ENCODE results near the gene COX7A2L. TPM values are rescaled to one million over a fixed set of nuclear protein-coding genes. Genes with fewer than 3 reads are reported as not detected.
"Not testable (repeated sequence)": the region's sequence is repeated elsewhere in the genome, so short reads cannot be mapped to it uniquely, and the experiment has no call there.

Gene COX7A2L
- total RNA-seq, 1 experiment from 2014 or later = 99.5 TPM

DNA sequence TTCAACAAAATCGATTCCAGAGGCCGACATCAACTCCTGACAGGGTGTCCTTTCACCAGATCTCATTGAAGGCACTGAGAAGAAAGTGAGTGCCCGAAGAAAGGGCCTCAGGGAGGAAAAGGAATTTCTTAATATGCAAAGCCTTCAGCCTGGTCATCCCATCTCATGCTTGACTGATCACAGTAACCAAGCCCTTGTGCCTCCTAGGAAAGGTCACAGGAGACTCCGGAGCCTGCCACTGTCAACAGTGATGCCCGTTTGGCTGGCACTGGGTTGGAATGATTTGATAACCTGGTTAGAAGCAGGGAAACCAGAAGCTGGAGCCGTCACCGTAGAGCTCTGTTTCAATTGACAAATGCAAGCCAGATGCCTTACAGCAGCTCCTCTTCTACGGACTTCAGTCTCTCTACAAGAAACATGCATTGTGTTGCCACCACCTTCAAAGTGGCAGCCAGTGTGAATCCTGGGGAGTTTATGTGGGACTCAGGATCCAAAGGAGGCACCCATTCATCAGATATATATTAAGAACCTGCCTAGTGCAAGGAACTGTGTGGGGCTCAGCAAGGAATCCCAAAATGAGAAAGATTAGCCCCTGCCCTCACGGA lies 24.6 kb downstream of the COX7A2L start:
- H3K27me3 Mint-ChIP-seq (ENCODE audit: low read depth) = no peaks in the 10 kb centered on the region
- ATAC-seq = no peak
- peaks cover 3% of the 10 kb centered on the region; the same call in 1 of the 2 replicates for H3K4me1 Mint-ChIP-seq
- TF ChIP-seq, protein P1, sequence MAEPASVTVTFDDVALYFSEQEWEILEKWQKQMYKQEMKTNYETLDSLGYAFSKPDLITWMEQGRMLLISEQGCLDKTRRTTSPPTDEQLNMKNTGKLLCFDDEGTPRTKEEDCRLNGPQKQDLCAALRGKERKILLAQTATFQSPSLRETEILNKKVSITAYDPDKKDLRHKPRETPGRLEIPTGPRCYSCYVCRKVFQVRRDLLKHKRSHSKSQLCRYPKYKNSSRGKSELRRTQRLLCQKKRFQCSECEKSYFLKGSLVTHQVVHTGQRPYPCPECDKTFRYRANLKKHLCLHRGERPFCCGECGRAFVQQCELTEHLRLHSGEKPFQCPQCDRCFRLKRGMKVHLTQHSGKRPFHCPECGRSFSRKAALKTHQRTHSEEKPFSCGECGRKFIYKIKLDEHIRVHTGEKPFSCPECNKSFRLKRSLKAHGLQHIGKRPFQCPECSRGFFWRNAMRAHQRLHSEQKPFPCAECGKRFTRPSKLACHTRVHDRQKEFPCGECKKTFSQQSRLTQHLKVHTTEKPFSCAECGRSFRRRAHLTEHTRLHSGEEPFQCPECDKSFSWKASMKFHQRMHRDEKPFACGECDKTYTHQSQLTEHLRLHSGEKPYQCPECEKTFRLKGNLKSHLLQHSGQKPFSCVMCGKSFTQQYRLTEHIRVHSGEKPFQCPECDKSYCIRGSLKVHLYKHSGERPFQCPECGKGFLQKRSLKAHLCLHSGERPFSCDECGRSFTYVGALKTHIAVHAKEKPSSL (CRISPR knock-in tag; conservative IDR thresholded peaks at IDR 0.05) = no peak
- H3K9me3 Mint-ChIP-seq = no peaks in the 10 kb centered on the region
- DNase-seq (ENCODE audit: low spot score) = no peak
- POLR2A ChIA-PET = interaction anchor here (0.6 kb wide), 1 partner anchor 53 kb away, joined by 3 read pairs; no protein-coding TSS in a partner anchor
- H3K27ac Mint-ChIP-seq = no peak overlapping the region
- H3K36me3 Mint-ChIP-seq = peaks cover 29% of the 10 kb centered on the region
- CTCF ChIA-PET = no interaction called here
- H3K4me3 Mint-ChIP-seq = no peak overlapping the region

DNA sequence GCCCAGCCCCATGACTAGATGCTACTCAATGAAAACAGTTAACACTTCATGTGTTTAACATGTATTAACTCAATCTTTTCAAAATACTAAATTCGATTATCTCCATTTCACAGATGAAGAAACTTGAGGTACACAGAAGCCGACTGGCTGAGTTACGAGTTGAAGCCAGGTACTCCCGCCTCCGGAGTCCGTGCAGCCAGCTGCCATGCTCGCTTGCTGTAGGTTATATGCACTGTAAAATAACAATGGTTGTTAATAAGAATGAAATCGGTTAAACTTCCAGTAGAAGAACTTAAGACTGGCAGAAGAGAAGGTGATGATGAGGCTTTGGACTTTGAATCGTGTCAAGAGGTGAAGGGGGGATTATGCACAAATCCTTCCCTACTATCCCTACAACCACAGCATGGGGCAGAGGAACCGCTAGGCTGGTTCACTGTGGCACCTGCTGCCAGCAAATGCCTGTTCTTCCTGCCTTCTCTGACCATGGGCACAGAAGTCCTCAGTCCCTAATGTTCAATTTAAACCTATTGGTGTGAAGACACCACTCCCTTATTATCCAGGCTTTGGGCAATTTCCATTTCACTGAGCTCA lies 25.4 kb downstream of the COX7A2L start:
- ATAC-seq (no peak), DNase-seq (ENCODE audit: low spot score) (no peak)
- Mint-ChIP-seq H3K4me3 (no peak overlapping the region), H3K4me1 (peaks cover 1% of the 10 kb centered on the region; the same call in 1 of the 2 replicates), H3K9me3 (no peaks in the 10 kb centered on the region), H3K36me3 (peaks cover 32% of the 10 kb centered on the region), H3K27me3 (ENCODE audit: low read depth) (no peaks in the 10 kb centered on the region), H3K27ac (no peak overlapping the region; the same call in 1 of the 2 replicates)
- TF ChIP-seq, protein P2, sequence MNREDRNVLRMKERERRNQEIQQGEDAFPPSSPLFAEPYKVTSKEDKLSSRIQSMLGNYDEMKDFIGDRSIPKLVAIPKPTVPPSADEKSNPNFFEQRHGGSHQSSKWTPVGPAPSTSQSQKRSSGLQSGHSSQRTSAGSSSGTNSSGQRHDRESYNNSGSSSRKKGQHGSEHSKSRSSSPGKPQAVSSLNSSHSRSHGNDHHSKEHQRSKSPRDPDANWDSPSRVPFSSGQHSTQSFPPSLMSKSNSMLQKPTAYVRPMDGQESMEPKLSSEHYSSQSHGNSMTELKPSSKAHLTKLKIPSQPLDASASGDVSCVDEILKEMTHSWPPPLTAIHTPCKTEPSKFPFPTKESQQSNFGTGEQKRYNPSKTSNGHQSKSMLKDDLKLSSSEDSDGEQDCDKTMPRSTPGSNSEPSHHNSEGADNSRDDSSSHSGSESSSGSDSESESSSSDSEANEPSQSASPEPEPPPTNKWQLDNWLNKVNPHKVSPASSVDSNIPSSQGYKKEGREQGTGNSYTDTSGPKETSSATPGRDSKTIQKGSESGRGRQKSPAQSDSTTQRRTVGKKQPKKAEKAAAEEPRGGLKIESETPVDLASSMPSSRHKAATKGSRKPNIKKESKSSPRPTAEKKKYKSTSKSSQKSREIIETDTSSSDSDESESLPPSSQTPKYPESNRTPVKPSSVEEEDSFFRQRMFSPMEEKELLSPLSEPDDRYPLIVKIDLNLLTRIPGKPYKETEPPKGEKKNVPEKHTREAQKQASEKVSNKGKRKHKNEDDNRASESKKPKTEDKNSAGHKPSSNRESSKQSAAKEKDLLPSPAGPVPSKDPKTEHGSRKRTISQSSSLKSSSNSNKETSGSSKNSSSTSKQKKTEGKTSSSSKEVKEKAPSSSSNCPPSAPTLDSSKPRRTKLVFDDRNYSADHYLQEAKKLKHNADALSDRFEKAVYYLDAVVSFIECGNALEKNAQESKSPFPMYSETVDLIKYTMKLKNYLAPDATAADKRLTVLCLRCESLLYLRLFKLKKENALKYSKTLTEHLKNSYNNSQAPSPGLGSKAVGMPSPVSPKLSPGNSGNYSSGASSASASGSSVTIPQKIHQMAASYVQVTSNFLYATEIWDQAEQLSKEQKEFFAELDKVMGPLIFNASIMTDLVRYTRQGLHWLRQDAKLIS (CRISPR knock-in tag; IDR thresholded peaks at IDR 0.05; ENCODE audit: borderline replicate concordance) = no peak
- TF ChIP-seq GABPB1 (CRISPR knock-in tag; IDR thresholded peaks at IDR 0.05) = 0 out of 2 replicates have a peak, but pooled peaks have one; percentile 16
- POLR2A ChIA-PET = no interaction called here
- CTCF ChIA-PET = no interaction called here

DNA sequence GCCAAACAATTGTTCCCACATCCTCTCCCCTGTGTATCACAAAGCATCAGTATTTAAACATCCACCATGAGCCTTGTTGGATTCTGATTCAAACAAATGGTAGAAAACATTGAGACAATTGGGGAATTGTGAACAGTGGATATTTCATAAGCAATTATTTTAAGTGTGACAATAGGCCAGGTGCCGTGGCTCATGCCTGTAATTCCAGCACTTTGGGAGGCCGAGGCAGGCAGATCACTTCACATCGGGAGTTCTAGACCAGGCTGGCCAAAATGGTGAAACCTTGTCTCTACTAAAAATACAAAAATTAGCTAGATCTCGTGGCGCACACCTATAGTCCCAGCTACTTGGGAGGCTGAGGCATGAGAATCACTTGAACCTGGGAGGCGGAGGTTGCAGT lies 26.2 kb downstream of the COX7A2L start:
- POLR2A ChIA-PET, ATAC-seq: not testable (repeated sequence)

DNA sequence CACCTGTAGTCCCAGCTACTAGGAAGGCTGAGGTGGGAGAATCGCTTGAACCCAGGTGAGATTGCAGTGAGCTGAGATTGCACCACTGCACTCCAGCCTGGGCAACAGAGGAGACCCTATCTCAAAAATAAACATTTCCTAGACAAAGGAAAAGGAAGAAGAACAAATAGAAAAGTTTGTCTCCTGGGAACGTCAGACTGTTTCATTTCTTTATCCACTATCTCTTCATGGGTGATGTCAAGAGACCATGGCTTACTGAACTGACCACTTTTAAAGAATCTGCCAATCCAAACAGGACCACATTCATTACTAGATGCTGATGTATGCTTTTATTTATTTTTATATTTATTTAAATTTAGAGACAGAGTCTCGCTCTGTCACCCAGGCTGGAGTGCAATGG lies 26.8 kb downstream of the COX7A2L start:
- Mint-ChIP-seq H3K4me1 (no peaks in the 10 kb centered on the region), H3K9me3 (no peaks in the 10 kb centered on the region), H3K27me3 (ENCODE audit: low read depth) (no peaks in the 10 kb centered on the region), H3K36me3 (peaks cover 45% of the 10 kb centered on the region), H3K27ac (no peak overlapping the region), H3K4me3 (no peak overlapping the region)
- DNase-seq (ENCODE audit: low spot score) = no peak
- ChIA-PET CTCF (no interaction called here), POLR2A (no interaction called here)
- no peak for ATAC-seq
- TF ChIP-seq, protein P3, sequence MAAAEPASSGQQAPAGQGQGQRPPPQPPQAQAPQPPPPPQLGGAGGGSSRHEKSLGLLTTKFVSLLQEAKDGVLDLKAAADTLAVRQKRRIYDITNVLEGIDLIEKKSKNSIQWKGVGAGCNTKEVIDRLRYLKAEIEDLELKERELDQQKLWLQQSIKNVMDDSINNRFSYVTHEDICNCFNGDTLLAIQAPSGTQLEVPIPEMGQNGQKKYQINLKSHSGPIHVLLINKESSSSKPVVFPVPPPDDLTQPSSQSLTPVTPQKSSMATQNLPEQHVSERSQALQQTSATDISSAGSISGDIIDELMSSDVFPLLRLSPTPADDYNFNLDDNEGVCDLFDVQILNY (CRISPR knock-in tag; IDR thresholded peaks at IDR 0.05) = no peak
- no peak for TF ChIP-seq TCF7 (CRISPR knock-in tag; IDR thresholded peaks at IDR 0.05; ENCODE audit: low read depth)
- TF ChIP-seq FOXK1 (CRISPR knock-in tag; IDR thresholded peaks at IDR 0.05) = no peak
- no peak for TF ChIP-seq ZNF317 (CRISPR knock-in tag; IDR thresholded peaks at IDR 0.05; ENCODE audit: borderline replicate concordance, low read depth)
- TF ChIP-seq, protein P4, sequence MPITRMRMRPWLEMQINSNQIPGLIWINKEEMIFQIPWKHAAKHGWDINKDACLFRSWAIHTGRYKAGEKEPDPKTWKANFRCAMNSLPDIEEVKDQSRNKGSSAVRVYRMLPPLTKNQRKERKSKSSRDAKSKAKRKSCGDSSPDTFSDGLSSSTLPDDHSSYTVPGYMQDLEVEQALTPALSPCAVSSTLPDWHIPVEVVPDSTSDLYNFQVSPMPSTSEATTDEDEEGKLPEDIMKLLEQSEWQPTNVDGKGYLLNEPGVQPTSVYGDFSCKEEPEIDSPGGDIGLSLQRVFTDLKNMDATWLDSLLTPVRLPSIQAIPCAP (CRISPR knock-in tag; IDR thresholded peaks at IDR 0.05) = no peak
- no peak for TF ChIP-seq GABPB1 (CRISPR knock-in tag; IDR thresholded peaks at IDR 0.05)
- TF ChIP-seq HMGA2 (CRISPR knock-in tag; IDR thresholded peaks at IDR 0.05) = no peak
- TF ChIP-seq NR1H2 (CRISPR knock-in tag; IDR thresholded peaks at IDR 0.05) = no peak
- no peak for TF ChIP-seq FOXJ3 (CRISPR knock-in tag; IDR thresholded peaks at IDR 0.05; ENCODE audit: borderline replicate concordance)
- TF ChIP-seq, protein P5, sequence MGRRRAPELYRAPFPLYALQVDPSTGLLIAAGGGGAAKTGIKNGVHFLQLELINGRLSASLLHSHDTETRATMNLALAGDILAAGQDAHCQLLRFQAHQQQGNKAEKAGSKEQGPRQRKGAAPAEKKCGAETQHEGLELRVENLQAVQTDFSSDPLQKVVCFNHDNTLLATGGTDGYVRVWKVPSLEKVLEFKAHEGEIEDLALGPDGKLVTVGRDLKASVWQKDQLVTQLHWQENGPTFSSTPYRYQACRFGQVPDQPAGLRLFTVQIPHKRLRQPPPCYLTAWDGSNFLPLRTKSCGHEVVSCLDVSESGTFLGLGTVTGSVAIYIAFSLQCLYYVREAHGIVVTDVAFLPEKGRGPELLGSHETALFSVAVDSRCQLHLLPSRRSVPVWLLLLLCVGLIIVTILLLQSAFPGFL (CRISPR knock-in tag; IDR thresholded peaks at IDR 0.05; ENCODE audit: borderline replicate concordance) = no peak
- TF ChIP-seq ZNF263 (CRISPR knock-in tag; IDR thresholded peaks at IDR 0.05; ENCODE audit: low read depth) = no peak
- no peak for TF ChIP-seq ETV6 (CRISPR knock-in tag; IDR thresholded peaks at IDR 0.05)
- TF ChIP-seq, protein P6, sequence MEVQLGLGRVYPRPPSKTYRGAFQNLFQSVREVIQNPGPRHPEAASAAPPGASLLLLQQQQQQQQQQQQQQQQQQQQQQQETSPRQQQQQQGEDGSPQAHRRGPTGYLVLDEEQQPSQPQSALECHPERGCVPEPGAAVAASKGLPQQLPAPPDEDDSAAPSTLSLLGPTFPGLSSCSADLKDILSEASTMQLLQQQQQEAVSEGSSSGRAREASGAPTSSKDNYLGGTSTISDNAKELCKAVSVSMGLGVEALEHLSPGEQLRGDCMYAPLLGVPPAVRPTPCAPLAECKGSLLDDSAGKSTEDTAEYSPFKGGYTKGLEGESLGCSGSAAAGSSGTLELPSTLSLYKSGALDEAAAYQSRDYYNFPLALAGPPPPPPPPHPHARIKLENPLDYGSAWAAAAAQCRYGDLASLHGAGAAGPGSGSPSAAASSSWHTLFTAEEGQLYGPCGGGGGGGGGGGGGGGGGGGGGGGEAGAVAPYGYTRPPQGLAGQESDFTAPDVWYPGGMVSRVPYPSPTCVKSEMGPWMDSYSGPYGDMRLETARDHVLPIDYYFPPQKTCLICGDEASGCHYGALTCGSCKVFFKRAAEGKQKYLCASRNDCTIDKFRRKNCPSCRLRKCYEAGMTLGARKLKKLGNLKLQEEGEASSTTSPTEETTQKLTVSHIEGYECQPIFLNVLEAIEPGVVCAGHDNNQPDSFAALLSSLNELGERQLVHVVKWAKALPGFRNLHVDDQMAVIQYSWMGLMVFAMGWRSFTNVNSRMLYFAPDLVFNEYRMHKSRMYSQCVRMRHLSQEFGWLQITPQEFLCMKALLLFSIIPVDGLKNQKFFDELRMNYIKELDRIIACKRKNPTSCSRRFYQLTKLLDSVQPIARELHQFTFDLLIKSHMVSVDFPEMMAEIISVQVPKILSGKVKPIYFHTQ (CRISPR knock-in tag; IDR thresholded peaks at IDR 0.05) = no peak

More for the DNA sequence above, 26.2 kb downstream of the COX7A2L start:
- CTCF ChIA-PET; H3K27ac Mint-ChIP-seq; H3K4me1 Mint-ChIP-seq; DNase-seq (ENCODE audit: low spot score); H3K9me3 Mint-ChIP-seq; H3K4me3 Mint-ChIP-seq; H3K27me3 Mint-ChIP-seq (ENCODE audit: low read depth): not testable (repeated sequence)
- peaks cover 39% of the 10 kb centered on the region for H3K36me3 Mint-ChIP-seq

Data from WTC11 (cell line).